Endothelial cell of umbilical vein (primary cell): ENCODE results near the gene STK38L.

ENCODE experiments used
- EZH2 ChIP-seq: IDR thresholded peaks from 2 replicates; pipeline ENCODE4 v1.6.1; 2012; ENCODE audit warnings: borderline replicate concordance, low read depth, mild to moderate bottlenecking, moderate library complexity, low read length, inconsistent platforms; ENCODE audit not compliant: severe bottlenecking
- FOS ChIP-seq: IDR thresholded peaks from 2 replicates; pipeline ENCODE4 v1.6.1; 2011; ENCODE audit warnings: mild to moderate bottlenecking, low read length, moderate library complexity, borderline replicate concordance; ENCODE audit not compliant: insufficient read depth
- GATA2 ChIP-seq: IDR thresholded peaks from 2 replicates; pipeline ENCODE4 v1.7.0; 2011; ENCODE audit warnings: low read depth, mild to moderate bottlenecking, moderate library complexity, mixed read lengths, low read length; ENCODE audit not compliant: insufficient read length, insufficient read depth
- JUN ChIP-seq: IDR thresholded peaks from 2 replicates; pipeline ENCODE4 v1.6.1; 2011; ENCODE audit warnings: borderline replicate concordance, low read depth; ENCODE audit not compliant: insufficient read length, insufficient read depth
- MYC ChIP-seq: IDR thresholded peaks from one replicate; pipeline ENCODE4 v1.6.1; 2011; ENCODE audit warnings: mild to moderate bottlenecking, low read depth, low read length
- POLR2A ChIP-seq: IDR thresholded peaks from 2 replicates; pipeline ENCODE4 v1.6.1; 2012; ENCODE audit warnings: low read depth, mild to moderate bottlenecking, control low read depth, low read length
- POLR2AphosphoS5 ChIP-seq: IDR thresholded peaks from 2 replicates; pipeline ENCODE4 v1.6.1; 2012; ENCODE audit warnings: low read depth, mild to moderate bottlenecking, control low read depth, low read length, moderate library complexity; ENCODE audit not compliant: insufficient read depth
- TF ChIP-seq, protein P1 (sequence below), 2 donors: IDR thresholded peaks; 1 replicate in 1 of 2; 2 replicates in 1 of 2; pipeline ENCODE4 v1.5.1; 2011; ENCODE audit warnings: low read length in 2 of 2, mild to moderate bottlenecking in 2 of 2, moderate library complexity in 2 of 2, control low read depth in 1 of 2, inconsistent platforms in 1 of 2, low read depth in 1 of 2; ENCODE audit not compliant: insufficient read depth in 1 of 2; ENCODE audit errors: extremely low read depth in 1 of 2
- TF ChIP-seq, protein P2 (sequence below): IDR thresholded peaks from 2 replicates; pipeline ENCODE4 v1.6.1; 2011; ENCODE audit not compliant: insufficient read depth, insufficient read length

DNA sequence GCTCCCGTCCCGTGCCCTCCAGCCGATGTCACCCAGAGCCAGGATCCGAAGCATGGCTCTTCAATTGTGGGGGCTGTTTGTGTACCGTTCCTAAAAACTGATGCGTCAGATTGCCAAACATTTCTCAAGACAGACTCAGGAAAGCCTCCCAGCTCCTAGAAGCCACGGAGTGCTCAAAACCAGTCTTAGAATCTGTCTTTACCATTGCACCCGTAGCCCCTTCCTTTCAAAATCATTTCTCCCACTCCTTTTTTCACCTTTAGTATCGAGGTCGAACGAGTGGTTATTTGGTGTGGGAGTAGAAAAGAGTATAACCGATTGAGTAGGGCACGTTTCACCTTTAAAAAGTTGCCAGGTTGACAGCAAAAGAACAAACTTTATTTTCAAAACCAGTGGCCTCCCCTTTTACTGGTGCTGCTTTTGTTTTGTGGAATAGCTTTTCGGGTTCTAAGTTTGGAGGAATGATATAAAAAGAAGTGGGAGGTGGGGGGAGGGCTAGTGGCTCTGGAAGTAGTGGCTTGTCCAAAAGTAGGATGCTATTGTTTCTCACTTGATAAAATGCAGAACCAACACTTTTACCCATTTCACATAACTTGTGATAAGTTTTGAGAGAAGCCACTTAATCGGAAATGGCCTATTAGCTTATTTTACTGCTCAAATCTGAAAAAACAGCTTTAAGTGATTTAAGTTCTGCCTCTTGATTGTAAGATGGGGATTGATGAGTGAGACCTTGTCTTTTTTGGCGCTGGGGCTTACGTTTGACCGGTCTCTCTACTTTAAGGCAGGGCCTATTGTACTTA is 803 bp downstream of the STK38L start:
- TF ChIP-seq, protein P1, sequence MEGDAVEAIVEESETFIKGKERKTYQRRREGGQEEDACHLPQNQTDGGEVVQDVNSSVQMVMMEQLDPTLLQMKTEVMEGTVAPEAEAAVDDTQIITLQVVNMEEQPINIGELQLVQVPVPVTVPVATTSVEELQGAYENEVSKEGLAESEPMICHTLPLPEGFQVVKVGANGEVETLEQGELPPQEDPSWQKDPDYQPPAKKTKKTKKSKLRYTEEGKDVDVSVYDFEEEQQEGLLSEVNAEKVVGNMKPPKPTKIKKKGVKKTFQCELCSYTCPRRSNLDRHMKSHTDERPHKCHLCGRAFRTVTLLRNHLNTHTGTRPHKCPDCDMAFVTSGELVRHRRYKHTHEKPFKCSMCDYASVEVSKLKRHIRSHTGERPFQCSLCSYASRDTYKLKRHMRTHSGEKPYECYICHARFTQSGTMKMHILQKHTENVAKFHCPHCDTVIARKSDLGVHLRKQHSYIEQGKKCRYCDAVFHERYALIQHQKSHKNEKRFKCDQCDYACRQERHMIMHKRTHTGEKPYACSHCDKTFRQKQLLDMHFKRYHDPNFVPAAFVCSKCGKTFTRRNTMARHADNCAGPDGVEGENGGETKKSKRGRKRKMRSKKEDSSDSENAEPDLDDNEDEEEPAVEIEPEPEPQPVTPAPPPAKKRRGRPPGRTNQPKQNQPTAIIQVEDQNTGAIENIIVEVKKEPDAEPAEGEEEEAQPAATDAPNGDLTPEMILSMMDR (IDR thresholded peaks at IDR 0.05; ENCODE audit: extremely low read depth in 1 of 2, insufficient read depth in 1 of 2, low read depth in 1 of 2, low read length in 2 of 2): no peak
- TF ChIP-seq JUN: no peak
- TF ChIP-seq MYC: no peak
- no peak for TF ChIP-seq POLR2A
- TF ChIP-seq EZH2: no peak
- no peak for TF ChIP-seq POLR2AphosphoS5
- TF ChIP-seq, protein P2, sequence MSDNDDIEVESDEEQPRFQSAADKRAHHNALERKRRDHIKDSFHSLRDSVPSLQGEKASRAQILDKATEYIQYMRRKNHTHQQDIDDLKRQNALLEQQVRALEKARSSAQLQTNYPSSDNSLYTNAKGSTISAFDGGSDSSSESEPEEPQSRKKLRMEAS: no peak
- TF ChIP-seq GATA2: no peak
- TF ChIP-seq FOS: no peak
